Posterior cingulate gyrus (tissue), 11 donors: ENCODE measurements around the gene ADPRM.

Experiments used
- DNase-seq, 10 donors: peaks; one replicate each; pipeline versions ENCODE4 v3.0.0 to v3.0.0-alpha.2; 2020 to 2021; ENCODE audit warnings: mixed read lengths in 3 of 10
- intact Hi-C: fragments of 100-400 bp; cut with DNase I; formaldehyde crosslinking; loops from one replicate; pipeline ENCODE4 v1.15.1; 2023

The ADPRM gene

DNA sequence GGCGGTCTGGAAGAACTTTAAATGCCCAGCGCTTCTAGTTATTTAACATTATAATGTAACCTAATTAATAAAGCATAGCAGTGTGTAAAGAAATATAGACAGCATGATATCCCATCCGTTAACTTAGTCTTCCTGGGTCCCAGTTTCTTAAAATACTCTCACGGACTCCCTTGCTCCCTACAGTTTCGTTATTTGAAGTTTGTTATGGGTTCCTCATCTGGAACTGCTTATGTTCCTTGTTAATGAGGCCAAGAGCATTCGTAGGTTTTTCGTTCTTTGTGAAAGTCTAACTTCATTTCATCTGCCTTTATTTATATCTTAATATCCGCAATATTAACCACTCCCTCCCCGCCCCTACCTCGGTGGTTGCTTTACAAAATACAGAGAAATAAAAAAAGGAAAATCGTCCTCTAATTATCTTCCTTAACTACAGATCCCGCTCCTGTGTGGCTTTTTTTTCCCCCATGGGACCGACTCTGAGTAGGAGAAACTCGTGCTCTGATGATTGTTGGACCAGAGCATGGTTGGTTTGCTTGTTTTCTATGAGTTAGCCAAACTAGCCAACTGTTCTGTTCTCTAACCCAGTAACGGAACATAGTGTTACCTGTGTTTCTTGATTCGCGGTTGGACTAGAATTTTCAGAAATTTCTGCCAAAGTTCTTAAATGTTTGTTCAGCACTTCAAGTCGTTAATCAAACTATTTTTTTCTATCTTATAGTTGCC, 863 bp downstream of the ADPRM start:
- intact Hi-C loops, result no loop called here
- no peak for DNase-seq

DNA sequence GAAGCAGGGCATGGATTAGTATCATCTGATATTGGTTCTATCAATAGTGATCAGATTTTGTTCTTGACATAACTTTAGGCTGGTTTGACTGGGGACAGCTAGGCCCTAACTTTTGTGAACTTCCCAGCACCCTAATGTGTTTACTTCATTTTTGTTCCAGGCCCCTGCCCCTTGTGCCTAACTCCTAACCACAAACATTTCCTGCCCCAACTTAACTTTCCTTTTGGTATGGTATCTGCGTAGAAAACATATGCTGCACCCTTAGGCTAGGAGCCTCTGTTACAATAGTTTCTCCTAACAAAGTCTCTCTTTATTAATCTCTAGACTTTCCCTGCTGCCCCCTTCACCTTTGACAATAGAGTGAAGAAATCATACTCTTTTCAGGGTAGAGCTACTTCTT, 2.5 kb downstream of the ADPRM start:
- DNase-seq, result no peak
- intact Hi-C loops, result no loop called here

DNA sequence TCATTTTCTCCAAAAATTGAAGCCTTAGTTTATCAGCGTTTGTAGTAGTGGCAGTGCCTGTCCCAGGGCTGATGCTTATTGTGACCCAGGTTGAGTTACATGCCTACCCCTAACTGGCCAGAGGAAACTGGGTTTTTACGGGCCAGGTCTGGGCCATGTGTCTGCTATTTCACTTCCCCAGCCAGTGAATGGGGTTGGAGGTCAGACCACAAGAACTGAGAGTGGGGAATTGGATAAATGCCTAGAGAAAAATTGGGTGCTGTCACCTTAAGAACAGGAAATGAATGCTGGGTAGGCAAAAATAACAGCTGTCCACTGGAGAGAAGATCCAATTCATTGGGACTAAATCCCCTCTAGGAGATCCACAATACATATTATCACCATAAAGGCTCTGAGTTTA, 5.2 kb downstream of the ADPRM start:
- intact Hi-C loops, result no loop called here
- no peak for DNase-seq

DNA sequence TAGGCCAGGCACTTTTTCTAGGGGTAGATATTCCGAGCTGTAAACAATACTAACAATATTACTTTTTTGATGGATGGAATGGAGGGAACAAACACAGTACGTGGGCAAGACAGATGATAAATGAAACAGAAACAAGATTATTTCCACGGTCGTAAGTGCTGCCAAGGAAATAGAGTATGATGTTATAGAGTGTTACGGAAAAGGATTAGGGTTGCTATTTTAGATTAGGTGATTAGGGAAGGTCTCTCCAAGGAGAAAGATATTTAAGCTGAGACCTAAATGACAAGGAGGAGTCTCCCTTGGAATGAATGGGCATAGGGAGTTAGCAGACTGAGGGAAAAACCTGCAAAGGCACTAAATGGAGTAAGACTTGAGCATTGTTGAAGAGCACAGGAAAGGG, 8.3 kb downstream of the ADPRM start:
- intact Hi-C loops, result no loop called here
- no peak for DNase-seq

DNA sequence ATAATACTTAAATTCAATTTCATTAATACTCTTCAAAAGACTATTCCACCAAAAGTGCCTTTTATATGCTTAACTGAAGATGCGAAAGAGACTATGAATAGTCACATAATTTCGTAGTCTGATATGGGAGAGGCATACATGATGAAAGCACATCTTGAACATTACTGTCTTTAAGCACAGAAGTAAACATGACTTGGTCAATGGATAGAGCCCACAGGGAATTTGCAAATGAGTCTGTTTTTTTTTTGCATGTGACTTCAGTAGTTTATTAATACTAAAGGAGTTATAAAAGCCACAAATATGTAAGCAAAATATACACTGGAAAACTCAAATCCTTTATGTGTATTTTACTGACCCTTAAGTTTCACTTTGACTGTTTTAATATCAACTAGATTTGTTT, 15.9 kb downstream of the ADPRM start:
- DNase-seq, result no peak
- intact Hi-C loops, result no loop called here

DNA sequence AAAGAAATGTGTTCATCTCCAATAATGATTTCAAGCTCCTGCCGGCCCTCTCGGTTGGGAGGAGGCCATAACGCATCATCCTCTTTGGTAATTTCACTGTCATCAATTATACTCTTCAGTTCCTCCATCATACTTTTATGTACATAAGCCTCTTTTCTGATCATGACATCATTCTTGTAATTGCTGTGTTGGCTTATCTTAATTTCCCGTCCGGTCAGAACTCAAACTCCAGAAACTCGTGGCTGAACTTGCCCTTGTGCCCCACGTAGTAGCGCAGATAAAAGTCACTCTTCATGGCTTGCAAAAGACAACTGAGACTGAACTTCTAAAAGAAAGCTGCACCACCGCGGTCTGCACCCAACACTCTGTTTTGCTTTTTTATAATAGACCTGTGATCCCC, 18.8 kb downstream of the ADPRM start:
- intact Hi-C loops, result no loop called here
- DNase-seq, result no peak

DNA sequence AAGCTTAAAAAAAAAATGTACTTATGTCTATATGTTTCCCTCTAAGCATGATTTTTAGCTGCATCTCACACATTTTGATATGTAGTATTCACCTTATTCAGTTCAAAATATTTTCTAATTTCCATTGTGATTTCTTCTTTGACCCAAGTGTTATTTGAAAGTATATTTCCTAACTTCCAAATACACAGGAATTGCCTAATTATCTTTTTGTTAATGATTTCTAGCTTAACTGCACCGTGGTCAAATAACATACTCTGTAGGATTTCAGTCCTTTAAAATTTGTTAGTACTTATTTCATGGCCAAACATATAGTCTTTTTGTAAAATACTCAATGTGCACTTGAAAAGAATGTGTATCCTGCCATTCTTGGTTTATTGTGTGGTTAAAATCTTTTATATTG, 21.2 kb downstream of the ADPRM start:
- no peak for DNase-seq
- intact Hi-C loops, result no loop called here

DNA sequence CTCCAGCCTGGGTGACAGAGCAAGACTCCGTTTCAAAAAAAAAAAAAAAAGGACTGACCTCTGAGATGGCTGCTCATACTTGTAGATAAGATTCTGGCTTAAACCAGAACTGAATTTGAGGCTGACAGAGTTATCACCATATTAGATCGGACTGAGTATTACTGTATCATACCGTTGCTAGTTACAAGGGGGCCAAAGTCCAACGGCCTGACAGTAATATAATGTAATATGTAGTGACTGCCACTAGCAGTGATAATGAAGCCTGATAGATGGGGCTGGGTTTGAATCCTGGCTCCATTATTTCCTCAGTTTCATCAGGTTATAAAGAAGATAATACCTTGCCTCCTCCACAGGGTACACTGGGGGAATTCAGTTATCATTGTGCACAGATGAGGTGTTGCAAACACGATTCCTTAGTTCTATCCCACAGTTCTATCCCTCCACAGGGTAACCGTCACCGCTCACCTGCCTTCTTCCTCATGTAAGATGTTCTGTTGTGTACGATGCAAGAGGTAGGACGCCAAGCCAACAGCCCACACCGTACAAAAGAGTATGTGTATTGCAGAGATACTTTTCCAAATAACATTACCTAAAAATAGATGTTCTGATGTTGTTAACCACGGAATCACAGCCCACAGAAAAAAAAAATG, 27.3 kb downstream of the ADPRM start:
- intact Hi-C loops, result no loop called here

DNA sequence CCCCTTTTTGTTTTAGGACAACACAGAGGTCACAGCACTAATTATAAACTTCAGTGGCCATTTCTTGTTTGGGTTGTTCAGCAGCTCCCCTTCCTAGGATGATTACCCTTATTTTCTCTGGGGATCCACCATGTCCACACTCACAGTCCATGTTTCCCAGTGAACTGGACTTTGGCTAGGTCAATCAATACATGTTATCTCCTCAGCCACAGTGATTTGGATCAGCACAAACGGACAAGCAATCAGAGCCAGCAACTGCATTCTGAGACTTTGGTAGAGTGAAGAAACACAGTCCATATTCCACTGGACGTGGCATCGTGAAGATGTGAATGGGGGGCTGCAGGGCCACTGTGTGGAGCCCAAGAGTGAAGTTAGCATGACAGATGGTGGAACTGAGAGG, 27.9 kb downstream of the ADPRM start:
- DNase-seq, result no peak
- intact Hi-C loops, result no loop called here

More for the DNA sequence above, 27.3 kb downstream of the ADPRM start:
- DNase-seq, result no peak

DNA sequence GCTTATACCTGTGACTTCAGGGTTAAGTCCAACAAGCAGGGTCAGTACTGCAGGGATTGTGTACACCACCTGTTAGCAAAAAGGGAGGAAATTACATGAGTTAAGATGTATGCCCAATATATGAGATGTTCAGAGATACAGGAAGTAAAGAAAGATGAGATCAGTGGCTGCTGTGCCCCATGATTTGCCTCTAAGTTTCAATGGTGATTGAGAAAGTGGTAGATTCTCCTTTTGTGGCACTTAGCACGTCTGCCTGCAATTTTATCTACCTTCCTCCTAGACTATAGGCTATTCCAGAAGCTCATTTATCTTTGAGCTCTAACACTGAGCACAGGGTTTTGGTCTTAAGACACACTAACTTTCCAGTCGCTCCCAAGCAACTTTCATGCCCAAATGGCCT, 28.8 kb downstream of the ADPRM start:
- intact Hi-C loops, result no loop called here
- no peak for DNase-seq

DNA sequence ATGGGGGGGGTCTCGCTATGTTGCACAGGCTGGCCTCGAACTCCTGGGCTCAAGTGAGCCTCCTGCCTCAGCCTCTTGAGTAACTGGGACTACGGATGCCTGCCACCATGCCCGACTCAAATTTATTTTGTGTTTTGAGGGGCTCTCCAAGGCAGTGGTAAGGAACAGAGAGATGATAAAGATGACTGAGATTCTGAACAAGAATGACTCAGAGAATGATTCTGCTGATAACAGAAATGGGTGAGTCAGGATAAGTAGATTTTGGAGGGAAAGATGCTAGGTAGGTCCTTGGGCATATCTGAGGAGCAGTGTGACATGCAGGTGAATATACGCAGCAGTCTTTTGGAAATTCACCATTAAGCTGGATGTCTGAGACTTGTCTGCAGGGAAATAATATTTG, 29.8 kb downstream of the ADPRM start:
- intact Hi-C loops, result no loop called here
- DNase-seq, result no peak

DNA sequence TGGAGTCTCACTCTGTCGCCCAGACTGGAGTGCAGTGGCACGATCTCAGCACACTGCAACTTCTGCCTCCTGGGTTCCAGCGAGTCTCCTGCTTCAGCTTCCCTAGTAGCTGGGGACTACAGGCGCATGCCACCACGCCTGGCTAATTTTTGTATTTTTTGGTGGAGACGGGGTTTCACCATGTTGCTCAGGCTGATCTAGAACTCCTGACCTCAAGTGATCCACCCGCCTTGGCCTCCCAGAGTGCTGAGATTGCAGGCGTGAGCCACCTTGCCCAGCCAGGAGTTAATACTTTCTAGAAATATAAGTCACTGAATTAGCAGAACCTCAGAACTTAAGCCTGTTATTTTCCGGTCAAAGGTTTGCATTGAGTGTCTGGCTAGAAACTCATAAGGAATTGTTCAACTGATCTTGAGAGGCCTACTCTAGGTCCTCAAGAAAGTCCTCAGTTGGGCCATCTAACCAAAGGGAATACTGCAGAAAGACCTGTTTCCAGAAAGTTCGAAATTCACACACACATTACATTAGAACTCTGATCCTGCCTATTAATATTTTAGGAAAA, 31.0 kb downstream of the ADPRM start:
- no peak for DNase-seq
- intact Hi-C loops, result no loop called here

DNA sequence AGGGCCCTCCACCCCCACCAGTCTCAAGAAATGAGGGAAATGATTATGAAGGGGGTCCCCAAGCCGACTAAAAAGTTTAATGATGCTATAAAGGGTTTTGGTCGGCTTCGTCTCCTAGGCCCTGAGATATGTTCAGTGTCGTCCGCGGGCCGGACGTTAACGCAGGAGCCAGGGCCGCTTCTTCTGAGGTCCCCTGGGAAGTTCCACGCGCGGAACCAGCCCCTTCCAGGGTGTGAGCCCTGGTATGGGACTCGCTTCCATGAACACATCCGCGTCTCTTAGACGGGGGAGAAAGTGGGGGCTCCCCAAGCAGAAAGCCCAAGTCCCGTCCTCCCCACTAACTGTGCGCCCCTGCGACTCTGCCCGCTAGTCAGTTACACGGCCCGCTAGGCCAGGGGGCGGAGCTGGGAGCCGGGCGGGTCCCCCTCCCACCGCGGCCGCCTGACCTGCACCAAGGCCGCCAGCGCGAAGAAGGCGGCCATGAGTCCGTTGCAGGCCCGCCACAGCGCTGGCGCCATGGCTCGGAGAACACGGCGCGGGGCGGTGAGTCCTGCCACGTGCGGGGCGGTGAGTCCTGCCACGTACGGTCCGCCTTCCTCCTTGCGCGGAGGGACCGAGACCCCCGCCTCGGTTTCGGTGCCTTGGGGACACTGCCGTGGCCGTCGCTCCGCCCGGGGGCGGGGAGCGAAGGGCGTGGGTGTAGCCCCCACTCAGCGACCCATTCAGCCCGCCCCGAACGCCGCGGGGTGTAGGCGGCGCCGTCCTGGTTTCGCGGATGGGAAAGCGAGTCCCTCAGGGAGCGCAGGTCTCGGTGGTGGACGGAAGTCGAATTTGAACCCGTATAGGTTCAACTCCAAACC, 32.2 kb downstream of the ADPRM start, which contains the start of gene TMEM220:
TSS of gene TMEM220 (minus strand) at position 690 of the 860 bp plus-strand sequence. CDS start at position 518, 172 bp downstream.
- intact Hi-C loops, result loop anchor here (10.0 kb wide), 1 partner anchor 415 kb away; no protein-coding TSS in a partner anchor
- DNase-seq, result peak; percentile 33 to 93 (median 60)

DNA sequence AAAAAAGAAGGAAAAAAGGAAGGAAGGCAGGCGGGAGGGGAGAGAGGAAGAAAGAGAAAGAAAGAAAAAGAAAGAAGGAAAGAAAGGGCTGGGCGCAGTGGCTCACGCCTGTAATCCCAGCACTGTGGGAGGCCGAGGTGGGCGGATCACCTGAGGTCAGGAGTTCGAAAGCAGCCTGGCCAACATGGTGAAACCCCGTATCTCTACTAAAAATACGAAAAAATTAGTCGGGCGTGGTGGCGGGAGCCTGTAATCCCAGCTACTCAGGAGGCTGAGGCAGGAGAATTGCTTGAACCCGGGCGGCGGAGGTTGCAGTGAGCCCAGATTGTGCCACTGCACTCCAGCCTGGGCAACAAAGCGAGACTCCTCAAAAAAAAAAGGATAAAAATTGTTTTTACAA, 32.9 kb downstream of the ADPRM start:
- intact Hi-C loops, result loop anchor here (10.0 kb wide), 1 partner anchor 415 kb away; no protein-coding TSS in a partner anchor
- DNase-seq, result peak in 1 of 10 donors; percentile 33

DNA sequence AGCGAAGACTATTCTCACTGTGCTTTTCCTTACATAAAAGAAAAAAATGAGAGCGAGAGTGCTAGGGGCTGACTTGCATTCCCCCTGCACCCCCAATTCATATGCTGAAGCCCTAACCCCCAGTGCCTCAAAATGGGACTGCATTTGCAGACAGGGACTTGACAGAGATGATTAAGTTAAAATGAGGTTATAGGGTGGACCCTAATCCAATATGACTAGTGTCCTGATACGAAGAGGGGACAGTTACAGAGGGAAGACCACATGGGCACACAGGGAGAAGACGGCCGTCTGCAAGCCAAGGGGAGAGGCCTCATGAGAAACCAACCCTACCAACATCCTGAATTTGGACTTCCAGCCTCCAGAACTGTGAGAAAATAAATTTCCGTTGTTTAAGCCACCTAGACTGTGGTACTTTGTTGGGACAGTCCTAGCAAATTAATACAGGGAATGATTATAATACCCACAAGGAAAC, 34.0 kb downstream of the ADPRM start:
- intact Hi-C loops, result loop anchor here (10.0 kb wide), 1 partner anchor 413 kb away; no protein-coding TSS in a partner anchor
- DNase-seq, result peak in 1 of 10 donors; percentile 6

DNA sequence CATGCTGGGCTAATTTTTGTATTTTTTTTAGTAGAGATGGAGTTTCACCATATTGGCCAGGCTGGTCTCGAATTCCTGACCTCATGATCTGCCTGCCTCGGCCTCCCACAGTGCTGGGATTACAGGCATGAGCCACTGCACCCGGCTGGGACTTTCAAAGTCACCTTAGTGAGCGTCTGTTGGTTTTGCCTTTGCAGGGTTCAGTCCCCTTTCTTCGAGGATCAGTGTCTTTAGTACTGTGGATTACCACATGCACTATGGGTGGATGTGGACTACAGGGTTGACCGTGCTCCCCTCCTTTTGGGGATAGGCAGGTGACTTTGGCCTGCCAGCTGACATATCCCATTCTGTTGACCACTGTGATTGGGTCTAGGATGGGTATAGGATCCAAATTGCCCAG, 34.7 kb downstream of the ADPRM start:
- DNase-seq, result peak in 1 of 10 donors; percentile 26
- intact Hi-C loops, result loop anchor here (10.0 kb wide), 1 partner anchor 413 kb away; no protein-coding TSS in a partner anchor

DNA sequence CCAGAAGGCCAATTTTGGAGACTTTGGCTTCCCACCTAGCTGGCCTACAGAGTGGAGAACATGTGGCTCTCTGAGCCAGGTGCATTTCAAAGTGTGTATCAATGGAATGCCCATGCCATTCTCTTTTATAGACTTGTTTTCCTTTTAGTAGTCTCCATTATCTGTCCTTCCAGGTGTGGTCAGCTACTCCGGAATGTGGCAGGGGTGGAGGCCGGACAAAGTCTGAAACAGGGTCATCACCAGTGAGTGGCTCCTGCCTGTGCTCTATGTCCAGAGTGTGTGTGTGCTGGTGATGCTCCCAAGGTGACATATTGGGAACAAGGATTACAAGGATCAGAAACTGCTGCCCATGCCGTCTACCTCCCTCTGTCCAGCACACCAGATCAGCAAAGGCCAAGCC, 36.3 kb downstream of the ADPRM start:
- peak in 1 of 10 donors; percentile 14 for DNase-seq
- intact Hi-C loops, result loop anchor here (10.0 kb wide), 1 partner anchor 411 kb away; no protein-coding TSS in a partner anchor

DNA sequence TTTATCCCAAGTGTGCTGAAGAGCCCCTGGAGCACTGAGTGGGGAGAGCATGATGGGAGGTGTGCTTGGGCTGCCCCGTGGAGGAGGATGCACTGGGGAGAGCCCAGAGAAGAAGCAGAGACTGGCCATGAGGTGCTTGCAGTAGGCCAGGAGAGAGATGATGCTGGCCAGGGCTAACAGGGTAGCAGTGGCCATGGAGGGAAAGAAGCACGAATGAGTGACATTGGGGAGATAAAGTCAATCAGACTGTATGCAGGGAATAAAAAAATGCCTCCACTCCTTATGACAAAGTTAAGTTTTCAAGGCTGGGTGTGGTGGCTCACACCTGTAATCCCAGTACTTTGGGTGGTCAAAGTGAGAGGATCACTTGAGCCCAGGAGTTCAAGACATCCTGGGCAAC, 37.9 kb downstream of the ADPRM start:
- intact Hi-C loops, result loop anchor here (10.0 kb wide), 1 partner anchor 410 kb away; no protein-coding TSS in a partner anchor
- no peak for DNase-seq

DNA sequence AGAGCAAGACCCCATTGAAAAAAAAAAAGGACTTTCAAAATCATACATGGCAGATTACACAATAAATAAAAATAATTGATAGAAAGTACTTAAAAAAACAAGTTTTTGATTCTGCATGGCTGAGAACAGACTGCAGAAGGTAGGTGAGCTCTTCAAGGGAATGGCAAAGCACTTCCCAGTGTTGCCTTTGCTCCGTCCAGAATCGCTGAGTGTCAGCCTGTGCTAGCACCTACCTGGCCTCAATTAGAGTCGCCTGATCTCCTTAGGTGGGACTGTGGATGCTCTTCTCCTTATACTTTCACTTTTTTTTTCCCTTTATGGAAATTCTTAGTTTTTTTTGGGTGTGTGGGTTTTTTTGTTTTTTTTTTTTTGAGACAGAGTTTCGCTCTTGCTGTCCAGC, 38.4 kb downstream of the ADPRM start:
- DNase-seq, result peak in 1 of 10 donors; percentile 24
- intact Hi-C loops, result loop anchor here (2.0 to 10.0 kb wide), 2 partner anchors 109 to 409 kb away; no protein-coding TSS in a partner anchor

DNA sequence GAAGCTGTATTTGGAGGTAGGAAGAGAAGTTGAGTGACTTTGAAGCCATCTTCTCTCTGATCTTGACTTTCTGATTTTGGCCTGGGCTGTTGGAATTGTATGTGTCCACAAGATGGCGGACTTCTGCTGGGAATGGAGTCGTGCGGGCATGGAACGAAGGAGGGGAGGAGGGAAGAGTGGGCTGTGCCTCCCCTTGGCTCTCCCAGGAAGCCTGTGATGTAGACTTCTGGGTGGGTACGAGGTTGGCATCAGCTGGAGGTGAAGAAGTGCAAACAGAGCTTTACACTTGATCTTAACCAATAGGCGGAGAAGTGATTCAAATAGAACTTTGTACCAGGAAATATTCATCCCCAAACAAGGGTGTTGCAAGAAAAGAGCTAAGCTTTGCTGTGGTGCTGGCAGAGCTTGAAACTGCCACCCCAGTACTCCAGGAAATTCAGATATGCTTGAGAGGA, 39.8 kb downstream of the ADPRM start:
- peak; percentile 40 to 93 (median 52) for DNase-seq
- intact Hi-C loops, result loop anchor here (2.0 to 10.0 kb wide), 2 partner anchors 108 to 408 kb away; no protein-coding TSS in a partner anchor
